Activated CD8-positive, alpha-beta T cell treated with anti-CD3 and anti-CD28 coated beads, Interleukin-2, amount 10 ng/mL, durations not matched to agents 7 days and 5 days (primary cell): ENCODE results near the gene TXNRD1. TPM values are rescaled to one million over a fixed set of nuclear protein-coding genes. Genes with fewer than 3 reads are reported as not detected.
"Not testable (repeated sequence)": the region's sequence is repeated elsewhere in the genome, so short reads cannot be mapped to it uniquely, and the experiment has no call there.

Source experiments
- ATAC-seq: fragments of 150-1000 bp; cut with Tn5 transposase; one replicate; pipeline ENCODE4 v1.10.0; 2021; ENCODE audit warnings: moderate library complexity
- CTCF ChIA-PET: fragments of 350-600 bp; sonication (Branson Sonifier 250); formaldehyde crosslinking; loops from one replicate; lab custom pipeline; 2021; ENCODE audit warnings: antibody characterized with exemption; lab: Charles Lee
- POLR2A ChIA-PET: fragments of 350-600 bp; sonication (Branson Sonifier 250); formaldehyde crosslinking; loops from one replicate; lab custom pipeline; 2021; ENCODE audit warnings: antibody characterized with exemption; lab: Charles Lee
- DNase-seq: peaks from one replicate; pipeline ENCODE4 v3.0.0-alpha.2; 2020
- H3K27ac Mint-ChIP-seq: one replicate; pipeline ENCODE4 v1.8.0; 2021; ENCODE audit warnings: mild to moderate bottlenecking, mixed read lengths
- H3K27me3 Mint-ChIP-seq: one replicate; pipeline ENCODE4 v1.8.0; 2021; ENCODE audit warnings: low read depth, mixed read lengths
- H3K36me3 Mint-ChIP-seq: one replicate; pipeline ENCODE4 v1.8.0; 2021; ENCODE audit warnings: low read depth, mixed read lengths
- H3K4me1 Mint-ChIP-seq: one replicate; pipeline ENCODE4 v1.8.0; 2021; ENCODE audit warnings: low read depth, mixed read lengths
- H3K4me3 Mint-ChIP-seq: one replicate; pipeline ENCODE4 v1.8.0; 2021; ENCODE audit warnings: mild to moderate bottlenecking, mixed read lengths
- H3K9me3 Mint-ChIP-seq: one replicate; pipeline ENCODE4 v1.8.0; 2022; ENCODE audit warnings: mixed read lengths; ENCODE audit not compliant: insufficient read depth
- total RNA-seq, 2 experiments: library from RNA; stranded (reverse); gene quantifications; one replicate each; pipeline ENCODE4 v1.2.3, GENCODE V29; 2021

The TXNRD1 gene
- total RNA-seq, 2 experiments from 2014 or later: 88.7 to 98.5 TPM

- CTCF ChIA-PET: no interaction called here
- POLR2A ChIA-PET: no interaction called here
These were observed 32.1 kb downstream of the TXNRD1 start for GRCh38 chr12:104247698-104248097.

GRCh38 chr12:104248444-104248843, 32.9 kb downstream of the TXNRD1 start:
- DNase-seq (no peak), ATAC-seq (no peak)
- no peak overlapping the region for H3K4me3 Mint-ChIP-seq
- ChIA-PET CTCF (no interaction called here), POLR2A (no interaction called here)
- no peak overlapping the region for H3K27ac Mint-ChIP-seq
- no peaks in the 10 kb centered on the region for H3K9me3 Mint-ChIP-seq
- peaks cover 10% of the 10 kb centered on the region for H3K27me3 Mint-ChIP-seq
- H3K4me1 Mint-ChIP-seq: no peaks in the 10 kb centered on the region
- no peaks in the 10 kb centered on the region for H3K36me3 Mint-ChIP-seq

More at GRCh38 chr12:104247698-104248097, 32.1 kb downstream of the TXNRD1 start:
- Mint-ChIP-seq H3K36me3 (no peaks in the 10 kb centered on the region), H3K4me1 (no peaks in the 10 kb centered on the region), H3K9me3 (no peaks in the 10 kb centered on the region), H3K27me3 (peaks cover 10% of the 10 kb centered on the region), H3K27ac (no peak overlapping the region), H3K4me3 (no peak overlapping the region)
- no peak for DNase-seq
- no peak for ATAC-seq

GRCh38 chr12:104249017-104249416, 33.4 kb downstream of the TXNRD1 start:
- POLR2A ChIA-PET: no interaction called here
- Mint-ChIP-seq H3K9me3 (no peaks in the 10 kb centered on the region), H3K27me3 (peaks cover 7% of the 10 kb centered on the region), H3K36me3 (no peaks in the 10 kb centered on the region), H3K4me3 (no peak overlapping the region), H3K4me1 (no peaks in the 10 kb centered on the region), H3K27ac (no peak overlapping the region)
- ATAC-seq (no peak), DNase-seq (no peak)
- CTCF ChIA-PET: no interaction called here

- Mint-ChIP-seq H3K4me3 (no peak overlapping the region), H3K27ac (no peak overlapping the region), H3K9me3 (no peaks in the 10 kb centered on the region), H3K4me1 (no peaks in the 10 kb centered on the region), H3K36me3 (no peaks in the 10 kb centered on the region), H3K27me3 (no peaks in the 10 kb centered on the region)
- no peak for DNase-seq
- no peak for ATAC-seq
- ChIA-PET CTCF (no interaction called here), POLR2A (no interaction called here)
These were observed 34.3 kb downstream of the TXNRD1 start for GRCh38 chr12:104249898-104250297.

DNA sequence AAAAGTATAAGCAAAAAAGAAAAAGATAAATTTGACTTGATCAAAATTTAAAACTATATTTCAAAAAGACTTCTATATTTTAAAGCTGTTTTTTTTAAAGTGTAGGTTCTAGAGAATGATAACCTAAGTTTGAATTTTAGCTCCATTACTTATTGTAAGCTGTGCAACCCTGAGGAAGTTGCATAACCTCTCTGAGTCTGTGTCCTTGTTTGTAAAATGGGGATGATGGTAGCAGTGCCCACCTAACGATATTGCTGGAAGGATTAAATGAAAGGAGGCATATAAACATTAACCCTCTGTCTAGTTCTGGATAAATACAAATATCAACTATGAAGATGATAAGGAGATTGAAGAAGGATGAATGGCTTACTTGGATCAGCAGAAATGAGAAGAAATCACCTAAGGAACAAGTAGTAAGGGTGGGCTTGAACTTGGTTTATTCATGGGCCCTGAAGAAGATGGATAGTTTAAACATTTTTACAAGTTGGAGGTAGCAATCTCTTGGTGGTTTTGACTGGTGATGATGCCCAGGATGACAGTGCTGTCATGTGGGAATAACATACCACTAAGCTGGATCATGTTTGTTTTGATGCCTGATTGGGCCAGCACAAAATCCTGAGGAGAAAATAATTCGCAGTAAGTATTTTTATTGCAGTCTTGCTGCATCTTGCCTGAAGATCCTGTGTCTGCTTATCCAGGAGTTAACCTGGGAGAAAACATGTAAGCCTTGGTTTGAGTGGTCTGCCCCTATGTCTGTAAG, 35.0 kb downstream of the TXNRD1 start:
- CTCF ChIA-PET: no interaction called here

DNA sequence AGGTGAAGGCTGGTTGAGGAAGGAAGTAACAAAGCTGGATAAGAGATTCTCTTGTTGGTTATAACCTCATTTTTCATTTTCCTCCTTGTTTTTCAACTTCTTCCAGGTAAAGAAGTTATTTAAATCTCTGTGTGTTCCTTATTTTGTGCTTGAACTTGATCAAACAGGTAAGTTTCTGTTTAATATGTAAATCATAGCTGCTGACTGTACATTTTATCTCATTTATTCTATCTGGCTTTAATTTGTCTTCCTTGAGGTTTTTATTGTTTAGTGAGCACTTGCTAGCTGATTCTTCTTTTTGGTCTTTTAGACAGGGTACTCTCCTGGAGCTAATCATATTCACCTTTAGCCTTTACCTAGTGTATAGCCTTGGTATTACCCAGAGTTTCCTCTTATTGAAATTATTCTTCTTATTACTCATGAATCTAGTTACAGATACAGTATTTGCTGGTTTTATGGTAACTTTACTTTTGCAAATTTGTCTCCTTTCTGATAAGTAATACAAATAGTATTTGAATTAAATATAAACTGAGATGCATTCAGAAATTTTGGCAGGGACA, 42.4 kb downstream of the TXNRD1 start:
- no peak overlapping the region for H3K27ac Mint-ChIP-seq
- no peak overlapping the region for H3K4me3 Mint-ChIP-seq
- ChIA-PET POLR2A (no interaction called here), CTCF (interaction anchor here (1.3 kb wide), 1 partner anchor 149 kb away, joined by 3 read pairs; no protein-coding TSS in a partner anchor)
- no peaks in the 10 kb centered on the region for H3K27me3 Mint-ChIP-seq
- H3K36me3 Mint-ChIP-seq: no peaks in the 10 kb centered on the region
- ATAC-seq: no peak
- no peaks in the 10 kb centered on the region for H3K4me1 Mint-ChIP-seq
- no peak for DNase-seq
- H3K9me3 Mint-ChIP-seq: no peaks in the 10 kb centered on the region

More for the DNA sequence above, 35.0 kb downstream of the TXNRD1 start:
- H3K4me3 Mint-ChIP-seq: no peak overlapping the region
- H3K4me1 Mint-ChIP-seq: no peaks in the 10 kb centered on the region
- no peak overlapping the region for H3K27ac Mint-ChIP-seq
- H3K27me3 Mint-ChIP-seq: no peaks in the 10 kb centered on the region
- ATAC-seq (no peak), DNase-seq (no peak)
- no peaks in the 10 kb centered on the region for H3K9me3 Mint-ChIP-seq
- POLR2A ChIA-PET: no interaction called here
- H3K36me3 Mint-ChIP-seq: no peaks in the 10 kb centered on the region

- POLR2A ChIA-PET: no interaction called here
- CTCF ChIA-PET: interaction anchor here (1.3 kb wide), 1 partner anchor 149 kb away, joined by 3 read pairs; no protein-coding TSS in a partner anchor
- ATAC-seq (no peak), DNase-seq (no peak)
- Mint-ChIP-seq H3K27ac (no peak overlapping the region), H3K36me3 (no peaks in the 10 kb centered on the region), H3K9me3 (no peaks in the 10 kb centered on the region), H3K27me3 (no peaks in the 10 kb centered on the region), H3K4me3 (no peak overlapping the region), H3K4me1 (no peaks in the 10 kb centered on the region)
These were observed 43.0 kb downstream of the TXNRD1 start for GRCh38 chr12:104258476-104259067.

DNA sequence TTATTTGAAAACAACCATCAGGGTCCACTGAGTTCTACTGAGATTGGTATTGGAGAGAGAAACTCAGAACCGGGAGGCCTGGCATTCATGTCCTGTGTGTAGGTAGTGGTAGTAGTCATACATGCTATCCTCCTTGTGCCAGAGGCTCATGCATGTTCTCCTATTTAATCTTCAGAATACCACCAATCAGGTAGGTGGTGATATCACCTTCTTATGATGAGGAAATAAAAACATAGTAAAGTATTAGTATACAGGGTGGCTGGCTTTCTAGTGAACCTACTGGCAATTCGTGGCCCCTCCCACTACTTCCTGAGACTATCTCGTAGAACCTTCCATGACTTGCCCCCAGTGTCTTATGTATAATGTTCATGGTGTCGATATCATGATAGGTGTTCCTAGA, 47.4 kb downstream of the TXNRD1 start:
- Mint-ChIP-seq H3K4me3 (no peak overlapping the region), H3K27ac (no peak overlapping the region), H3K4me1 (no peaks in the 10 kb centered on the region), H3K9me3 (no peaks in the 10 kb centered on the region), H3K27me3 (no peaks in the 10 kb centered on the region), H3K36me3 (no peaks in the 10 kb centered on the region)
- POLR2A ChIA-PET: interaction anchor here (0.8 kb wide), 1 partner anchor 40 kb away, joined by 3 read pairs; no protein-coding TSS in a partner anchor
- CTCF ChIA-PET: no interaction called here
- DNase-seq: no peak
- ATAC-seq: no peak

- H3K9me3 Mint-ChIP-seq: no peaks in the 10 kb centered on the region
- ATAC-seq (no peak), DNase-seq (no peak)
- ChIA-PET POLR2A (interaction anchor here (0.8 kb wide), 1 partner anchor 40 kb away, joined by 3 read pairs; no protein-coding TSS in a partner anchor), CTCF (no interaction called here)
- H3K27ac Mint-ChIP-seq: no peak overlapping the region
- H3K4me1 Mint-ChIP-seq: no peaks in the 10 kb centered on the region
- H3K4me3 Mint-ChIP-seq: no peak overlapping the region
- H3K36me3 Mint-ChIP-seq: no peaks in the 10 kb centered on the region
- H3K27me3 Mint-ChIP-seq: no peaks in the 10 kb centered on the region
These were observed 48.2 kb downstream of the TXNRD1 start for GRCh38 chr12:104263580-104264358.

GRCh38 chr12:104265436-104265835, 49.9 kb downstream of the TXNRD1 start:
- CTCF ChIA-PET, H3K4me1 Mint-ChIP-seq, H3K4me3 Mint-ChIP-seq, H3K27ac Mint-ChIP-seq, H3K9me3 Mint-ChIP-seq, DNase-seq, H3K36me3 Mint-ChIP-seq, H3K27me3 Mint-ChIP-seq, ATAC-seq, POLR2A ChIA-PET: not testable (repeated sequence)

GRCh38 chr12:104272938-104273337, 57.4 kb downstream of the TXNRD1 start:
- DNase-seq (no peak), ATAC-seq (no peak)
- H3K36me3 Mint-ChIP-seq: no peaks in the 10 kb centered on the region
- POLR2A ChIA-PET: interaction anchor here (1.0 kb wide), 1 partner anchor 14 kb away, joined by 3 read pairs; no protein-coding TSS in a partner anchor
- CTCF ChIA-PET: no interaction called here
- H3K4me3 Mint-ChIP-seq: no peak overlapping the region
- H3K4me1 Mint-ChIP-seq: peaks cover 9% of the 10 kb centered on the region
- peaks cover 2% of the 10 kb centered on the region for H3K27me3 Mint-ChIP-seq
- H3K27ac Mint-ChIP-seq: no peak overlapping the region
- no peaks in the 10 kb centered on the region for H3K9me3 Mint-ChIP-seq
